IPS-NIHi7 (cell line): ENCODE results near the gene OR4A16.

ENCODE experiments used
- DNase-seq: peaks from one replicate; pipeline ENCODE4 v3.0.0; 2012; ENCODE audit warnings: mixed read lengths; ENCODE audit errors: extremely low spot score

Gene OR4A16

GRCh38 chr11:55342901-55343300 lies at the start of gene OR4A16:
TSS of gene OR4A16 (plus strand) at chr11:55343201. CDS start at chr11:55343201, 0 bp downstream.
- no peak for DNase-seq

GRCh38 chr11:55324500-55324899 lies 18.5 kb upstream of the OR4A16 start:
- no peak for DNase-seq

- DNase-seq, result no peak
Measured at GRCh38 chr11:55345306-55345705, 2.3 kb downstream of the OR4A16 start.

- DNase-seq, result no peak
Measured at GRCh38 chr11:55349032-55349431, 6.0 kb downstream of the OR4A16 start.

- no peak for DNase-seq
Measured at GRCh38 chr11:55357560-55358184, 14.7 kb downstream of the OR4A16 start.

- no peak for DNase-seq
Measured at GRCh38 chr11:55367674-55368073, 24.7 kb downstream of the OR4A16 start, which contains the start of gene OR4A15. TSS of gene OR4A15 (plus strand) at chr11:55367974. CDS start at chr11:55367974, 0 bp downstream.
